K562 (cell line): Measurements from ENCODE around the gene TRAPPC12. TPM values are rescaled to one million over a fixed set of nuclear protein-coding genes. Genes with fewer than 3 reads are reported as not detected.

Experiments used
- ATAC-seq: fragments of 200-7000 bp; cut with Tn5 transposase; 3 replicates; pipeline ENCODE4 v1.9.1; 2020; ENCODE audit warnings: moderate library complexity
- BruUV-seq: library from RNA; stranded (reverse); fragments of 400-500 nt; replicated peaks from 2 replicates; lab custom pipeline; 2021; lab: Mats Ljungman, UMichigan
- CTCF ChIA-PET: fragments of 300-600 bp; formaldehyde crosslinking; extraction: SDS; loops from one replicate; lab custom pipeline; 2021; ENCODE audit warnings: low intra/inter-chr PET ratio; lab: Yijun Ruan, JAX
- POLR2A ChIA-PET: fragments of 300-600, 350-650 bp; sonication (Branson Sonifier 250); formaldehyde crosslinking; extraction: SDS; loops from one replicate; lab custom pipeline; 2021; ENCODE audit warnings: antibody characterized with exemption, inconsistent platforms; lab: Yijun Ruan, JAX
- DNase-seq, 4 experiments: peaks; one replicate each; pipeline versions ENCODE4 v3.0.0 to v3.0.0-alpha.2; 2011 to 2018; ENCODE audit warnings: low spot score in 3 of 4, mixed read lengths in 3 of 4; ENCODE audit errors: extremely low read depth in 1 of 4
- FAIRE-seq: peaks from 2 replicates; lab custom pipeline; 2011; peaks lifted over from hg19 to GRCh38; lab: Jason Lieb, UNC
- H2AFZ ChIP-seq: 2 replicates; pipeline ENCODE4 v1.6.0; 2011; ENCODE audit warnings: low read depth, low read length, control low read depth, inconsistent platforms
- H3K27ac ChIP-seq: fragments of 200-600 bp; 3 replicates; pipeline ENCODE4 v1.8.0; 2011; ENCODE audit warnings: low read depth, mild to moderate bottlenecking, control low read depth, inconsistent platforms, low read length, moderate library complexity, mixed read lengths; ENCODE audit errors: extremely low read depth
- H3K27me3 ChIP-seq, 2 experiments: fragments of 300-600 bp in 1 of 2; 2 replicates in 1 of 2; 3 replicates in 1 of 2; pipeline versions ENCODE4 v1.6.0 to v1.8.0; 2011; ENCODE audit warnings: inconsistent platforms in 2 of 2, low read length in 2 of 2, mild to moderate bottlenecking in 1 of 2, mixed read lengths in 1 of 2, moderate library complexity in 1 of 2; ENCODE audit not compliant: control insufficient read depth in 2 of 2, insufficient read depth in 2 of 2
- H3K36me3 ChIP-seq: fragments of 300-600 bp; 3 replicates; pipeline ENCODE4 v1.8.0; 2011; ENCODE audit warnings: mild to moderate bottlenecking, low read length, inconsistent platforms; ENCODE audit not compliant: control insufficient read depth, insufficient read depth
- H3K4me1 ChIP-seq, 2 experiments: fragments of 200-600 bp in 1 of 2; replicated peaks in 1 of 2; 2 replicates in 1 of 2; 3 replicates in 1 of 2; pipeline versions ENCODE4 v1.5.1 to v1.8.0; 2011; ENCODE audit warnings: inconsistent platforms in 2 of 2, low read length in 2 of 2, mild to moderate bottlenecking in 1 of 2, mixed read lengths in 1 of 2, moderate library complexity in 1 of 2; ENCODE audit not compliant: control insufficient read depth in 2 of 2, insufficient read depth in 2 of 2
- H3K4me2 ChIP-seq: 2 replicates; pipeline ENCODE4 v1.6.1; 2011; ENCODE audit warnings: low read length, control low read depth, inconsistent platforms, mixed read lengths; ENCODE audit not compliant: insufficient read depth
- H3K4me3 ChIP-seq: fragments of 200-600 bp; sonication (generic), shearing (Covaris generic); 2 replicates; pipeline ENCODE4 v1.5.1; 2016; ENCODE audit warnings: control low read depth, inconsistent platforms
- H3K79me2 ChIP-seq: fragments of 200-600 bp; 3 replicates; pipeline ENCODE4 v1.8.0; 2011; ENCODE audit warnings: low read length, inconsistent platforms; ENCODE audit not compliant: control insufficient read depth, insufficient read depth
- H3K9ac ChIP-seq, 2 experiments: 2 replicates each; pipeline versions ENCODE4 v1.6.0 to v1.6.1; 2011; ENCODE audit warnings: low read depth in 2 of 2, low read length in 2 of 2, control low read depth in 1 of 2, inconsistent platforms in 1 of 2, mild to moderate bottlenecking in 1 of 2, mixed read lengths in 1 of 2; ENCODE audit not compliant: insufficient read depth in 1 of 2
- H3K9me1 ChIP-seq: one replicate; pipeline ENCODE4 v1.6.0; 2011; ENCODE audit warnings: inconsistent platforms, mild to moderate bottlenecking, low read length, moderate library complexity; ENCODE audit not compliant: control insufficient read depth, insufficient read depth
- H3K9me3 ChIP-seq: replicated peaks from 2 replicates; pipeline ENCODE4 v1.5.1; 2011; ENCODE audit warnings: low read depth, low read length, inconsistent platforms; ENCODE audit not compliant: control insufficient read depth, insufficient read depth
- H4K20me1 ChIP-seq: replicated peaks from 2 replicates; pipeline ENCODE4 v1.6.1; 2011; ENCODE audit warnings: low read length, inconsistent platforms, mixed read lengths; ENCODE audit not compliant: control insufficient read depth, insufficient read depth
- ARNT ChIP-seq, 2 experiments: fragments of 450-650 bp; IDR thresholded peaks; 2 replicates each; pipeline ENCODE4 v1.6.1; 2016; ENCODE audit warnings: mild to moderate bottlenecking in 1 of 2
- CCAR2 ChIP-seq: fragments of 200-400 bp; formaldehyde crosslinking; IDR thresholded peaks from 2 replicates; pipeline ENCODE4 v1.6.1; 2017; ENCODE audit warnings: mild to moderate bottlenecking, low read depth, low read length
- FUS ChIP-seq: fragments of 200-400 bp; formaldehyde crosslinking; optimal IDR thresholded peaks from 2 replicates; pipeline ENCODE3; 2017; ENCODE audit warnings: low read depth, low read length
- HNRNPUL1 ChIP-seq: fragments of 200-400 bp; formaldehyde crosslinking; IDR thresholded peaks from 2 replicates; pipeline ENCODE4 v1.6.1; 2017; ENCODE audit warnings: low read length
- JUND ChIP-seq, 2 experiments: IDR thresholded peaks; 2 replicates in 1 of 2; 3 replicates in 1 of 2; pipeline ENCODE4 v1.6.1; 2011; ENCODE audit warnings: borderline replicate concordance in 2 of 2, low read depth in 2 of 2, low read length in 2 of 2, improper control_type of control experiment in 1 of 2, missing biosample characterization in 1 of 2, missing genetic modification characterization in 1 of 2, missing genetic modification reagents in 1 of 2
- L3MBTL2 ChIP-seq: fragments of 450-650 bp; IDR thresholded peaks from 2 replicates; pipeline ENCODE4 v1.6.1; 2016; ENCODE audit warnings: mild to moderate bottlenecking, moderate library complexity
- MYC ChIP-seq, 2 experiments: fragments of 250-450 bp in 1 of 2; sonication (Bioruptor Pico) in 1 of 2; IDR thresholded peaks; 2 replicates each; pipeline versions ENCODE4 v1.5.1 to v1.6.1; 2012 to 2021; ENCODE audit warnings: low read depth in 2 of 2, borderline replicate concordance in 1 of 2, improper control_type of control experiment in 1 of 2, low read length in 1 of 2, mild to moderate bottlenecking in 1 of 2, moderate library complexity in 1 of 2
- NR4A1 ChIP-seq, 2 experiments: fragments of 250-450 bp in 1 of 2; fragments of 450-650 bp in 1 of 2; sonication (Bioruptor Pico) in 1 of 2; IDR thresholded peaks; 2 replicates each; pipeline versions ENCODE4 v1.4.0 to v1.6.1; 2016 to 2020; ENCODE audit warnings: mild to moderate bottlenecking in 2 of 2, missing compliant biosample characterization in 1 of 2, missing genetic modification characterization in 1 of 2, moderate library complexity in 1 of 2
- TBL1XR1 ChIP-seq, 2 experiments: IDR thresholded peaks; 2 replicates each; pipeline ENCODE4 v1.6.1; 2012; ENCODE audit warnings: improper control_type of control experiment in 2 of 2, low read length in 2 of 2, mild to moderate bottlenecking in 1 of 2
- ZNF212 ChIP-seq: fragments of 450-650 bp; formaldehyde crosslinking; IDR thresholded peaks from 2 replicates; pipeline ENCODE4 v1.4.0; 2020; ENCODE audit warnings: mild to moderate bottlenecking
- ZNF584 ChIP-seq: fragments of 200-800 bp; sonication (Bioruptor generic); IDR thresholded peaks from 2 replicates; pipeline ENCODE4 v1.6.1; 2016; ENCODE audit warnings: low read depth, mild to moderate bottlenecking, missing genetic modification characterization, missing compliant biosample characterization
- ZSCAN29 ChIP-seq: fragments of 450-650 bp; IDR thresholded peaks from 2 replicates; pipeline ENCODE4 v1.6.1; 2017
- WGBS: fragments of 100-300 bp; shearing (Covaris generic); methylation state at CpG from one replicate; pipeline ENCODE4 v1.1.6; 2016; ENCODE audit warnings: low coverage, mixed read lengths; ENCODE audit not compliant: insufficient coverage; ENCODE audit errors: missing lambda C conversion rate; 5-methylcytosine and 5-hydroxymethylcytosine counted together
- in situ Hi-C: fragments of 300-500 bp; cut with MboI; formaldehyde crosslinking; loops from 4 replicates; pipeline ENCODE4 v1.15.0; 2018; ENCODE audit warnings: inconsistent platforms, mixed read lengths
- intact Hi-C: fragments of 100-400 bp; cut with micrococcal nuclease; formaldehyde crosslinking; loops from 2 replicates; pipeline ENCODE4 v1.14.2; 2022
- polyA plus RNA-seq, 8 experiments: library from polyadenylated mRNA; depleted of rRNA in 4 of 8; stranded (reverse) in 5 of 8; unstranded in 3 of 8; fragments of >200 nt; fragmentation: Nextera tagmentation in 2 of 8; fragmentation: Illumina TruSeq in 1 of 8; extraction: Ambion mirVana in 2 of 8; extraction: Trizol in 1 of 8; gene quantifications; 2 replicates each; pipeline versions ENCODE4 v1.2.1 to v1.2.3, GENCODE V29; 2011 to 2014; ENCODE audit warnings: inconsistent platforms in 1 of 8, missing spikeins in 1 of 8
- total RNA-seq, 7 experiments: library from RNA; depleted of rRNA in 6 of 7; stranded (reverse); fragments of >200 nt in 6 of 7; fragmentation: Illumina TruSeq in 2 of 7; extraction: Trizol in 2 of 7; gene quantifications; 2 replicates each; pipeline versions ENCODE4 v1.2.1 to v1.2.3, GENCODE V29; 2011 to 2021; ENCODE audit warnings: low replicate concordance in 1 of 7
- TF ChIP-seq, protein P1 (sequence below): fragments of 450-650 bp; formaldehyde crosslinking; IDR thresholded peaks from 2 replicates; pipeline ENCODE4 v1.4.0; 2020; ENCODE audit warnings: mild to moderate bottlenecking, moderate library complexity
- TF ChIP-seq, protein P2 (sequence below): sonication (generic); formaldehyde crosslinking; IDR thresholded peaks from 2 replicates; pipeline ENCODE4 v1.8.0; 2022; ENCODE audit warnings: missing genetic modification reagents, mild to moderate bottlenecking, moderate library complexity, borderline replicate concordance
- TF ChIP-seq, protein P3 (sequence below): sonication (generic); formaldehyde crosslinking; IDR thresholded peaks from 2 replicates; pipeline ENCODE4 v1.9.0; 2022; ENCODE audit warnings: mild to moderate bottlenecking, missing genetic modification reagents
- TF ChIP-seq, protein P4 (sequence below): IDR thresholded peaks from 2 replicates; pipeline ENCODE4 v1.6.1; 2011; ENCODE audit not compliant: insufficient read length; ENCODE audit errors: extremely low read depth

The TRAPPC12 gene
- total and polyA plus RNA-seq, 9 of the 15 experiments (the other 6 are each of a cell fraction or from before 2014, with no cell fraction given) = 8.0 to 75.2 (median 39.1) TPM

DNA sequence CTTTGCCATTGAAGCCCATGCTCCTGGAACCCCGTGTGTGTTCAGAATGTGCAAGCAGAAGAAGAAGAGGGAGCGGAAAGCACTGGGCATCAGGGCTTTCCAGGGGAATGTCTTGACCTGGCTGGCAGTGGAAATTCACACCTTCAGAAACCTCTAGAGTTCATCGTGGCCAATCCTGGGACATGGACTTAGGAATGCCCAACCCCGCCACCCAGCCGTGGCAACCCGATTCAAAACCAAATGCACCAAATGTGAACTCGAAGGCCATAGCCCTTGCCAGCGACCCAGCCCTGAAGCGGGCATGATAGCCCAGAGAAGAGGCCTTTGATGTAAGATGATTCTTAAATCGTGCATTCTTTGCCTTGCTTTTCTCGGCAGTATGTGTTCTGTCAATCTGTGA is 70.4 kb downstream of the TRAPPC12 start:
- in situ Hi-C loops = no loop called here

More for the DNA sequence above, 70.4 kb downstream of the TRAPPC12 start:
- intact Hi-C loops = no loop called here
- Histone ChIP-seq H3K4me3 (no peak overlapping the region), H3K9me1 (no peaks in the 10 kb centered on the region), H3K27ac (no peak overlapping the region), H3K9ac (no peak overlapping the region), H3K36me3 (peaks cover 63% of the 10 kb centered on the region), H3K9me3 (no peaks in the 10 kb centered on the region), H3K4me2 (no peak overlapping the region), H3K27me3 (no peaks in the 10 kb centered on the region), H3K4me1 (peaks cover 0 to 6% of the 10 kb centered on the region in 2 experiments; a peak in 1 of 5 replicates), H3K79me2 (no peaks in the 10 kb centered on the region), H4K20me1 (no peaks in the 10 kb centered on the region), H2AFZ (no peak overlapping the region)
- ChIA-PET POLR2A (no interaction called here), CTCF (no interaction called here)
- no peak for DNase-seq
- TF ChIP-seq ARNT (IDR thresholded peaks at IDR 0.05) (no peak), JUND (IDR thresholded peaks at IDR 0.05; ENCODE audit: borderline replicate concordance, low read depth, low read length) (no peak), JUND (tag; IDR thresholded peaks at IDR 0.05; ENCODE audit: borderline replicate concordance, low read depth, low read length) (no peak), FUS (no peak), ZSCAN29 (no peak), ZNF212 (CRISPR knock-in tag) (no peak), ZNF584 (CRISPR knock-in tag) (no peak), HNRNPUL1 (no peak), NR4A1 (CRISPR knock-in tag; IDR thresholded peaks at IDR 0.05) (no peak), NR4A1 (tag; IDR thresholded peaks at IDR 0.05) (no peak), L3MBTL2 (no peak), CCAR2 (no peak), TBL1XR1 (IDR thresholded peaks at IDR 0.05; ENCODE audit: low read length in 2 of 2) (no peak), MYC (IDR thresholded peaks at IDR 0.05; ENCODE audit: low read depth, low read length) (no peak), MYC (CRISPR knock-in tag; IDR thresholded peaks at IDR 0.05; ENCODE audit: borderline replicate concordance, low read depth) (no peak)
- TF ChIP-seq, protein P1, sequence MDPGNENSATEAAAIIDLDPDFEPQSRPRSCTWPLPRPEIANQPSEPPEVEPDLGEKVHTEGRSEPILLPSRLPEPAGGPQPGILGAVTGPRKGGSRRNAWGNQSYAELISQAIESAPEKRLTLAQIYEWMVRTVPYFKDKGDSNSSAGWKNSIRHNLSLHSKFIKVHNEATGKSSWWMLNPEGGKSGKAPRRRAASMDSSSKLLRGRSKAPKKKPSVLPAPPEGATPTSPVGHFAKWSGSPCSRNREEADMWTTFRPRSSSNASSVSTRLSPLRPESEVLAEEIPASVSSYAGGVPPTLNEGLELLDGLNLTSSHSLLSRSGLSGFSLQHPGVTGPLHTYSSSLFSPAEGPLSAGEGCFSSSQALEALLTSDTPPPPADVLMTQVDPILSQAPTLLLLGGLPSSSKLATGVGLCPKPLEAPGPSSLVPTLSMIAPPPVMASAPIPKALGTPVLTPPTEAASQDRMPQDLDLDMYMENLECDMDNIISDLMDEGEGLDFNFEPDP (CRISPR knock-in tag) = no peak
- TF ChIP-seq, protein P2, sequence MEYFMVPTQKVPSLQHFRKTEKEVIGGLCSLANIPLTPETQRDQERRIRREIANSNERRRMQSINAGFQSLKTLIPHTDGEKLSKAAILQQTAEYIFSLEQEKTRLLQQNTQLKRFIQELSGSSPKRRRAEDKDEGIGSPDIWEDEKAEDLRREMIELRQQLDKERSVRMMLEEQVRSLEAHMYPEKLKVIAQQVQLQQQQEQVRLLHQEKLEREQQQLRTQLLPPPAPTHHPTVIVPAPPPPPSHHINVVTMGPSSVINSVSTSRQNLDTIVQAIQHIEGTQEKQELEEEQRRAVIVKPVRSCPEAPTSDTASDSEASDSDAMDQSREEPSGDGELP (CRISPR knock-in tag) = no peak
- TF ChIP-seq, protein P3, sequence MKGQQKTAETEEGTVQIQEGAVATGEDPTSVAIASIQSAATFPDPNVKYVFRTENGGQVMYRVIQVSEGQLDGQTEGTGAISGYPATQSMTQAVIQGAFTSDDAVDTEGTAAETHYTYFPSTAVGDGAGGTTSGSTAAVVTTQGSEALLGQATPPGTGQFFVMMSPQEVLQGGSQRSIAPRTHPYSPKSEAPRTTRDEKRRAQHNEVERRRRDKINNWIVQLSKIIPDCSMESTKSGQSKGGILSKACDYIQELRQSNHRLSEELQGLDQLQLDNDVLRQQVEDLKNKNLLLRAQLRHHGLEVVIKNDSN (CRISPR knock-in tag) = no peak
- TF ChIP-seq, protein P4, sequence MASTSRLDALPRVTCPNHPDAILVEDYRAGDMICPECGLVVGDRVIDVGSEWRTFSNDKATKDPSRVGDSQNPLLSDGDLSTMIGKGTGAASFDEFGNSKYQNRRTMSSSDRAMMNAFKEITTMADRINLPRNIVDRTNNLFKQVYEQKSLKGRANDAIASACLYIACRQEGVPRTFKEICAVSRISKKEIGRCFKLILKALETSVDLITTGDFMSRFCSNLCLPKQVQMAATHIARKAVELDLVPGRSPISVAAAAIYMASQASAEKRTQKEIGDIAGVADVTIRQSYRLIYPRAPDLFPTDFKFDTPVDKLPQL = no peak
- BruUV-seq = no TSS peak
- WGBS = 83% methylated on average over 11 of the region's 11 CpGs
- ATAC-seq = no peak
- no peak for FAIRE-seq
